GM21737 (cell line): ENCODE results near the gene PHLPP2.
"Not testable (repeated sequence)": the region's sequence is repeated elsewhere in the genome, so short reads cannot be mapped to it uniquely, and the experiment has no call there.

Experiments used
- ATAC-seq: cut with Tn5 transposase; IDR thresholded peaks from one replicate; pipeline ENCODE4 v1.9.1; 2021; ENCODE audit warnings: mild to moderate bottlenecking, moderate library complexity; ENCODE audit not compliant: unreplicated experiment

PHLPP2 gene

DNA sequence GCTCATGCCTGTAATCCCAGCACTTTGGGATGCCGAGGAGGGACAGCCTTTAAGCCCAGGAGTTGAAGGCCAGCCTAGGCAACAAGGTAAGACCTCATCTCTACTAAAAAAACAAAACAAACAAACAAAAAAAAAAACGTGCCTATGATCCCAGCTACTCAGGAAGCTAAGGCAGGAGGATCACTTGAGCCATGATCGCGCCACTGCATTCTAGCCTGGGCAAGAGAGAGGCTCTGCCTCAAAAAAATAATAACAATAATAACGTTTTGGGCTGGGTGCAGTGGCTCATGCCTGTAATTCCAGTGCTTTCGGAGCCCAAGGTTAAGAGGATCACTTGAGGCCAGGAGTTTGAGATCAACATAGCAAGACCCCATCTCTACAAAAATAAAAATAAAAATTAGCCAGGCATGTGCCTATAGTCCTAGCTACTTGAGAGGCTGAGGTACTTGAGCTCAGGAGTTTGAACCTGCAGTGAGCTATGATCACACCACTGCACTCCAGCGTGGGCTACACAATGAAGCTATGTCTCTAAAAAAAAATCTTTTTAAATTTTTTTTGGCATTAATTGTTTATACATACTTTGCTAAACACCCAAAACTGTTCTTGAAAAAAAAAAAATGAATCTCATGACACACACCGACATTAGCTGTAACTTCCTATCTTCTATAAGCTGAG is 3.3 kb downstream of the PHLPP2 start:
- ATAC-seq = no peak

DNA sequence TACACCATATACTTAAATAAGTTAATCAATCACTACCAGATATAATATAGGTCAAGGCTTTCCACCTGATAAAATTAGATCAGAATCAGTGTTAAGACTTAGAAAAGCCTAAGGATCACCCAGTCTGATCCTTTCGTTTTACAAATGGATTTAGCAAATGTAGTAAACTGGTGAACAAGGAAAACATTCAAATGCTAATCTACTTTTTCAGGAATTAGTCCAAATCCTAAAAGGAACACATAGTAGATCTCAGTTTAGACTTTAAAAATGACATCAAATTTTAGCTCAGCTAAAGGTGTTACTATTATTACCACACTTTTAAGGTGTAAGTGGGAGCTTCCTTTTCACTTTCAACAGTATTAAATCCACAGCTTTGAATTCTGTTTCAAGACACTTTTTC is 12.0 kb downstream of the PHLPP2 start:
- ATAC-seq = no peak

DNA sequence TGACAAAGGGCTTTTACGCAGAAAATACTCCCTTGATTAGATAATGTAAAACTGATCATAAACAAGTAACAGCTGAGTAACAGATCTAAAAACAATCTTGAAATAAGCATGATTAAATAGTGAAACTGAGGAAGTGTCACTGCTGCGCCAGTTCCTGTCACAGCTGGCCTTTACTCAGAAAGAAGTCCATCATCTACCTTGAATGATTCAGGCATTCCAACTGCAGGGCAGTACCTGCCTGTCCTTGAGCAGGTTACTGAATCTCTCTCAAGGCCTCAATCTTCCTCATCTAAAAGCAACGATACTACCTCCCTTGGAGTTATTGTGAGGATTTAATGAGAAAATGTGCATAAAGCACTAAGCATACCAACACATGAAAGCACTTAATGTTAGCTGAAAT is 12.7 kb downstream of the PHLPP2 start:
- no peak for ATAC-seq

DNA sequence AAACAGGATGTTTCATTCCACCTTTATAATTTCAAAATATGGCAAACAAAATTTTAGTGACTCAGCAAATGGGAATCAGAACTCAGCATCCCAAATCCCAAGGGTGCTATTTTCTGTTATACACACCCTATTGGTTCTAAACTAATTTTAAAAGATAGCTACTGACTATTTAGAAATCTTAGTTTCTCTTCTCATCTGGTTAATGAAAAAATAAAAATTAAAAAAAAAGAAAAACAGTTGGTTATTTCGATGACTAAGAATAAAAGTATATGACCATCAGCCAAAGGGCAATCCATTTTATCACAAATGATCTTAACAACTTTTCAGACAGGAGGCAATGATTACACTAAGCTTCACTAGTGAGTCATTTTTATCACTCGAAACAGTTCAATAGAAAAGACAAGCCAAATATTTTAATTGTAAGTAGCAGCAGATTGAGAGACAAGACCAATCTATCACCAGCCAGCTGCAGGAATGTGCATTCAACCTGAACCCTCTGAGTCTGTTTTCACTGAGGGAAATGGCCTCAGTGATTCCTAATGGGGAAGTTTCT is 15.2 kb downstream of the PHLPP2 start:
- no peak for ATAC-seq

DNA sequence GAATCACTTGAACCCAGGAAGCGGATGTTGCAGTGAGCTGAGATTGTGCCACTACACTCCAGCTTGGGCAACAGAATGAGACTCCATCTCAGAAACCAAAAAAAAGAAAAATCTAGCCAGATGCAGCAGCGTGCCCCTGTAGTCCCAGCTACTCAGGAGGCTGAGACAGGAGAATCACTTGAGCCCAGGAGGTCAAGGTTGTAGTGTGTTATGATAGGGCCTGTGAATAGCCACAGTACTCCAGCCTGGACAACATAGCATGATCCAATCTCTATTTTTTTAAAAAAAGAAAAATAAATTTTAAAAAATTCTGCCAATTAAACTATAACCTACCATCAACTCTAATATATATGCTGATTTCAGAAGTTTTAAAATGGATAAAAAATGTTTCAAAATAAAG is 15.8 kb downstream of the PHLPP2 start:
- no peak for ATAC-seq

DNA sequence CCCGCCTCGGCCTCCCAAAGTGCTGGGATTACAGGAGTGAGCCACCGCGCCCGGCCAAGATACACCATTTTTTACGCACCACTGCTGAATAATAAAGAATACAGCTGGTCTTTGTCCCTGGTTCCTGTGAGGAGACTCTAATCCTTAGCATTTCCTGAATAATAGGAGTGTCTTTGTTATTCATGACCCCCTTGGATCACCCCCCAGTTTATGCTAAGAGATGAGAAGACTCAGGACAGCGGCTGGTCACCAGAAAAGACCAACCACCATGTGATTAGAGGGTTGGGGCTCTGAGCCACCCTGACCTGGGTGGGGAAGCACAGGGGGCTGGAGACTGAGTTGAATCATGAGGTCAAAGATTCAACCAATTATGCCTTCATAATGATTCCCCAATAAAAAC is 17.3 kb downstream of the PHLPP2 start:
- no peak for ATAC-seq

DNA sequence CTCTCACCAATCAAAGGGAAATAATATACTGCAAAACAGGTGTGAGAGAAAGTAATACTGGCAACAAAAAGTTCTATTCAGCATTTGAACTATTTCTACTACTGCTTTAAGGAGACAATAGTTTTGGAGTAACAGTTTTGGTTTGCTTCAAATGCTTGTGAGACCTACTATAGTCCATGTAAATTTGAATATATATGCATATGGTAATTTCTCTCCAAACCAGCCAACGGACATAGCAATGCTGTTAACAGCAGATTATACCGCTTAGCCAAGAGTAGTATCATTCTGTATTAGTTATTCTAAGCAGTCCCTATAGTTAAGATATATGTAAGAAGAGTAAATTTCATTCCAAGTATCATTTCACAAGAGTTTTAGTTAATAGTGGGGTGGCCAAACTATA is 18.5 kb downstream of the PHLPP2 start:
- ATAC-seq = no peak

DNA sequence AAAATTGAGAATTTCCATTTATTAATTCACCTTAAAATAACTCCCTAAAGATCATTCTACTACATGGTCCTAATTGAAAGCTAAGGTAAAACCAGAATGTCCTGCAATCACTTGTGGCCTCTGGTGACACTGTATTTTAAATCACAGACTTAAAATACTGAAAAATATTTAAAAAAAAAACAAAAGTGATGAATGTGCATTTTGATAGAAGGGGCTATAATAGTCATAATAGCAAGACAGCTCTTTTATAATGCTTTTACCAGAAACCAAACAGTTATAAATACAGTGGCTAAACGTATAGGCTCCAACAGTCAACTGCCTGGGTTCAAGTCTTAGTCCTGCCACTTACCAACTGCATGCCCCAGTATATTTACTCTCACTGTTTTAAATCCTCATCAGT is 21.2 kb downstream of the PHLPP2 start:
- ATAC-seq = no peak

DNA sequence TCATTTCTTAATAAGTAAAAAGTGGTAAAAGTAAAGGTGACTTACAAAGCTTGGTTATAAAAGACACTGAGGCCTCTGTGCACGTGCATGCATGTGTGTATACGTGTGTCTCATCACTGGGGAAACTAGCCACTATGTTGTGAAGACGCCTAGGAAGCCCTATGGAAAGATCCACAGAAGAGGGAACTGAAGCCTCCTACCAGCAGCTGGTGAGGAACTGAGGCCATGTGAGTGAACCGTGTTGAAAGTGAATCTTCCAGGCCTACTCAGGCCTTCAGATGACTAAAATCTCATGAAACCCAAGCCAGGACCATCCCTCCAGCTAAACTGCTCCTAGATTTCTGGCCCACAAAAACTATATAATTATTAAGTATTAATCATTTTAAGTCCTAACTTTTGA is 23.7 kb downstream of the PHLPP2 start:
- no peak for ATAC-seq

DNA sequence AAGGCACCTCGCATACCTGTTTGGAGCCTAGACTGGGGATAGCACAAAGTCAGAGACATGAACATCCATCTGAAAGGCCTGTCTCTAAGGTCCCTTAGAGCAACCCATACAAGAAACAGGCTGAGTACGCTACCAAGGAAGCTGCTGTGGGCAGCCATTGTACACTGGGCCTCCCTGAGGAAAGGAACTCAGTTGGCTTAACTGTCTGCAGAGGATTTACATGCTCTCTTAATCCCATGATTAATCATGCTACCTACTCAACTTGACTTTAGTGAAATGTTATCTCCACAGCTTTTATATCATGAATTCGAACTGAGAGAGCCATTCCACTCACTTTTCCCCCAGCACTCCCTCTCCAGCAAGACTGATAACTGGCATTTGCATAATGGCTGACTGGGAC is 26.0 kb downstream of the PHLPP2 start:
- no peak for ATAC-seq

DNA sequence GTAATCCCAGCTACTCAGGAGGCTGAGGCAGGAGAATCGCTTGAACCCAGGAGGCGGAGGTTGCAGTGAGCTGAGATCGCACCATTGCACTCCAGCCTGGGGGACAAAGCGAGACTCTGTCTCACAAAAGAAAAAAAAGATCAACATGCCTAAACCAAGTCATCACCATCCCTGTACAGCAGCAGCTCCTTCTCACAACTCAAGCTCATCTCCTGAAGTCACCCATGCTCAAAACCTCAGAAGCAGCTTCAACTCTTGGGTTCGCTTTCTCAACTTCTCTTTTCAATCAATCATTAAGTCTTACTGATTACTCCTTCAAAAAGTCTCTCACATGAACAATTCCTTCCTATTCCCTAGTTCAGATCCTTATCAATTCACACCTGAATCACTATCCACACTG is 31.3 kb downstream of the PHLPP2 start:
- no peak for ATAC-seq

DNA sequence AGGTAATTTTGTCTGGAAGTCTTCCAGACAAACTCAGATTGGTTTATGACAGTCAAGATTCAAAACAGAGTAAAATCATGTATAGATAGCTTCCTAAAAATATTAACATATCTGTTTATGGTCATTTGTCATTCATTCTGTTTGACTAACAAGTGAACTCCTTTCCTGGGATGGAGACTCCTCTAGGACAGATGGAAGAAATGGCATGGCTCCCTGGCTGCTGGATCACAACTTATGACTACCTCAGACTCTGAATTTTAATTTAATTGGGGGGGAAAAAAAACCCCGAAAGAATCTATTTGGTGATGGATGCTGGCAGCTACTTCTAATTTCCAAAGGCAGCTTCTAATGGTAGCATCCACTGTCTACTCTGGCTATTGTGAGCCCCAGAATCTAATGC is 34.6 kb downstream of the PHLPP2 start:
- ATAC-seq = no peak

DNA sequence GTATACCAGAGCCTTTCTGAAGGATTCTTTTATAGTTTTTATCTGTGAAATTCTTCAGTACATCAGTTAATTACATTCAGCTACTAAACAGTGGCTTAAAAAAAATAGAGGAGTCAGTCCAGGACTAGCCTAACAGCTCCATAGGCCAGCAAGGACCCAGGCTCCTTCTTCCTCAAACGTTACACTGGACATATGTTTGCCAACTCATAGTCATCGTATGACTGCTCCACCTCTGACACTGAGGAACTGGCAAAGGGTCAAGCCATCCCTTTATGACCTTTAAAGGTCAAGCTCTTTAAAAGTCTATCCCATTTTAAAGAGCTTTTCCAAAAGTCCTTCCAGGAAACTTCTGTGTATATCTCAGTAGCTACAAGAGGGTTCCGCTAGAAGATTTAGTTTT is 36.6 kb downstream of the PHLPP2 start:
- no peak for ATAC-seq

DNA sequence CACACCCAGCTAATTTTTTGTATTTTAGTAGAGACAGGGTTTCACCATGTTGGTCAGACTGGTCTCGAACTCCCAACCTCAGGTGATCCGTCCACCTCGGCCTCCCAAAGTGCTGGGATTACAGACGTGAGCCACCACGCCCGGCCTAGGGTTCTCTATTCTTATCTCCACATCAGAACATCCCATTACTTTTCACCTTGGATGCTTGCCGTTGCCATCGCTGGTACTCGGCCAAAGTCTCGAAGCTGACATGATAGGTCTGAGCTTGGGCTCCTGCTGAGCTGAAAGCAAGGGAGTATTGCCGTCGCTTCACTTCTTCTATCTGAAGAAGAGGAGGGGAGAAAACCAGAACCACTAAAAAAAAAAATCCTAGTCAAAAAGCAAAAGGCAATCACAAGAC is 40.2 kb downstream of the PHLPP2 start:
- not testable (repeated sequence) for ATAC-seq

DNA sequence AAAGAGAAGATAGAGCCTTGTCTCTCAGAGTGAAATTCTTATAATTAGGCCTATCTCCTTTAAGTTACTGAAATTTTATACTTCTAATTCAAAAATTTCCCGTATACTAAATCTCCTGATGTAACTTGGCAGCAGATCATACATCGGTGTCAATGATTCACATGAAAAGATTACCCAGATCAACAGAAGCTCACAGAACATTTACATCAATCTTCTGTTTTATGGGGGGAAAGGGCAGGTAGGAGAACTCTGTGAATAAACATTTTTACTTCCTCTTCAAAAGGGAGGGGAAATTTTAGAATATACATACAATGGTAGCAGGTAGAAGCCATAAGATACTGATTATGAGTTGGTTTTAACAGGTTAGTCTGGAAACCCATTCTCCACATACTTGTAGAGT is 43.1 kb downstream of the PHLPP2 start:
- no peak for ATAC-seq

DNA sequence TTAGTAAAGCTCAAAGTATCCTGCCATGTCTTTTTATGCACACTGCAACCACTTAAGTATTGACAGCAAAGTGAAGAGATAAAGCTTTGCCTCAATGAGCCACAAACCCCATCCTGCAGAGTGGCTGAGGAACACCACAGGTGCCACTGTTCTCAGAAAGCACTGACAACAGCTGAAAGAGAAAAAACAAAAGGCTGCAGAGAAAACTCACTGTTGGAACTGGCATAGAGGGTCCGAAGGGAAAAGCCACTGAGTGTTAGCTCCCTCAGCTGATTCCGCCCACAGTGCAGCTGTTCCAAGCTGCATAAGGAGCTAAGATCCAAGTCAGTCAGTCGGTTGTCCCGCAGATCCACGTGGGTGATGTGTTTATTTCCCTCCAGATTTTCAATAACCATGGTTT is 48.3 kb downstream of the PHLPP2 start:
- no peak for ATAC-seq

DNA sequence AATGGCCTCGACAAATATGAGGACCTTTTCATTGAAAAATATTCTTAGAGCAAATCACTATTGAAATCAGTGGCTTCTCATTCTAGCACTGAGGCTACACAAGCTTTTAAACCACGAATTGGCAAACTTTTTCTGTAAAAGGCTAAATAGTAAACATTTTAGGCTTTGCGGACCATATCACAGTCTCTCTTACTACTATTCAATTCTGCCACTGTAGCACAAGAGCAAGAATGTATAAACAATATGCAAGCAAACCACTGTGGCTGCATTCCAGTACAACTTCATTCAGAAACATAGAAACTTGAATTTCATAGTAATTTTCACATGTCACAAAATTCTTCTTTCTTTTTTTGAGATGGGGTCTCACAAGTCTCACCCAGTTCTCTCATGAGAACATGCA is 49.1 kb downstream of the PHLPP2 start:
- no peak for ATAC-seq

DNA sequence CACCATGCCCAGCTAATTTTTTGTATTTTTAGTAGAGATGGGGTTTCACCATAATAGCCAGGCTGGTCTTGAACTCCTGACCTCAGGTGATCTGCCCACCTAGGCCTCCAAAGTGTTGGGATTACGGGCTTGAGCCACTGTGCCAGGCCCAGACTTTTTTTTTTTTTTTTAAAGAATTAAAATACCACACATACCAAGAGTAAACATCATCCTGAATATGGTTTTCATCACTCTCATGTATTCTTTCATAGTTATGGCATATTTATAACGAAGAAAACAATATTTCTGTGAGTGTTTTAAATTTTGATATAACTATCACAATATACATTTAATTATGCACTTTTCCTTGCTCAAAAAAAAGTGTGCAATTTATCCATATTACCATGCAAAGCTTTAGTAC is 50.3 kb downstream of the PHLPP2 start:
- no peak for ATAC-seq

DNA sequence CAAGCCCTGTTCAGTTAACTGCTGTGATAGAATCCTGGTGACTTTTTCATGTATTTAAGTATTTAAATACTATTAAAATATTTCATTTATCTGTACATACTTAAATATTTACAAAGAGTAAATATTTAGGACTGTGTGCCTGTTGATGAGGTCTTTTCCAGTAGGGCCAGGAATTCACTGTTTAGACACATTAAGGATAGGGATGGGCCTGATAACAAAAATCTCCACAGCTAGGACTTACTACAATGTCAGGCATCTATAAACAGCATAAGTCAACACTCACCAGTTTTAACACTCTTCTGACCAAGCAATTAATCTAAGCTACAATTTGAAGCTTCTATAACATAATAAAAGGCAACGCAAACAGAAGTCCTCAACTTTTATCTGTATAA is 50.9 kb downstream of the PHLPP2 start:
- no peak for ATAC-seq

DNA sequence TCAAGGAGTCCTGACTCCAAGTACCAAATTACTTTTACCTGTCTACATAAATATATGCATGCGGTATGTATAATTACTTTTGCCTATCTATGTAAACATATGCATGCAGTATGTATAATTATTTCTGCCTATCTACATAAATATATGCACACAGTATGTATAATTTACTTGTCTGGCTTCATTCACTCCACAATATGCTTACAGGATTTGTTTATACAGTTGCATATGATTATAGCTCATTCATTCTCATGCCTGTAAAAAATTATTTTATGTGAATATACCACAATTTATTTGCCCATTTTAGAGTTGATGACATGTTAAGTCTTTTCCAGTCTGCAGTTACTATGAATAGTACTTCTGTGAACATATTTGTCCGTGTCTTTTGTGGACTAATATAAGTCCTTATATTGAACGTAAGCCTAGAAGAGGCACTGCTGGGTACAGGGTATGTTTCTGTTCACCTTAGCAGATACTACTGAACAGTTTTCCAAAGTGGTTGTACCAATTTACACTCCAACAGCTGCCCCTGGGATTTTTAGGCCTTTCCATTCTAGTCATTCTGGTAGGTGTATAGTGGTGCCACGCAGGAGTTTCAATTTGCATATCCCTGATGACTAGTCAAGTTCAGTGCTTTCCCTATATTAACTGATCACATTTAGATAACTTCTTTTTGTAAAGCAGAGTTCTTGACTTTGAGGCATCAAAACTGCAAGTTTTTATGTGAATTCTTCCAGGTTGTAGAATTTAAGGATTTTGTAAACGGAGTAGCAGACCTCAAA is 51.5 kb downstream of the PHLPP2 start:
- no peak for ATAC-seq

DNA sequence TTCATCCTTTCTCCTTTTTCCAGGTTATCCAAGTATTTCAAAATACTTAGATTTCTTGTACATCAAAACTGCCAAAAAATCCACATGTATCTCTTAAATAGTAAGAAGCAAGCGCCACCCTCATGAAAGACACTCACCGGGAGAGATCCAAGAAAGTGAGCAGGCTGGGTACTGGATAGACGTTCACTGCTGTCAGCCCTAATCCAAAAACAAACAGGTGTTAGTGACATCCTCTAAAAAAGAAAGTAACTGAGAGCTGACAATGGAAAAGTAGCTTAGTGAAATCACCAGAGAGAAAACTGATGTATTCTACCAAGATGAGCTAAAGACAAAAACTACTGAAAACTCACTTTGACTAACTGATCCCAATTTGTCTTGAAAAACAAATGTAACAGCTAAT is 52.4 kb downstream of the PHLPP2 start:
- no peak for ATAC-seq

DNA sequence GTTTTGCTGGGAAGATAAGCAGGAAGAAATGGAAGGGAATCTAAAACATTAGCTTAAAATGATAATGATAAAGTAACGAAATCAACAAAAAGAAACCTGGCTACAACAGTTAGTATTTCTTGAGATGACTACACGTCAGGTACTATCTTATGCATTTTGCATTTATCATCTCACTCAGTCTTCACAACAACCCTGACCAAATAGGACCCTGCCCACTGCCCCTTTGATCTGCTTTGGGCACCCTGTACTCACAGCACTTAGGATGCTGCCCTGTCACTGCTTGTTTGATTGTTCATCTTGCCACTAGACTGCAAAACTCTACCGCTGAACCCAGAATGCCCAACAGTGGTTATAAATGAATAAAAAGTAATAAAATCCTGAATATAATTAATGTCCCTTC is 53.3 kb downstream of the PHLPP2 start:
- ATAC-seq = no peak

DNA sequence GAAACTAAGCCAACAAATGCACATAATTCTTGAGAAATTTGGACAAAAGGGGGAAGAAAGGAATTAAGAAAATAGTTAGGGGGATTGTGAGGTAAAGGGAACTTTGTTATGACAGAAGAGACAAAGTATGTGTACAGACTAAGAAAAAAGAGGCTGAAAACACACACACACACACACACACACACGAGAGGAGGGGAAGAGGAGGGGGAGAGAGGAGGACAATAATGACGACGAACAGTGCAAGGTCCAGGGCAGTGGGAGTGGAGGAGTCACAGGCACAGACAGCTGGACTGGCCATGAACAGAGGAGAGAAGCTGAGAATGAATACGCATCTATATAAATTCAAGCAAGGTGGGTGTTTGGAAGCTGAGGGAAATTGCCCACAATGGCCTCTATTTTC is 54.0 kb downstream of the PHLPP2 start:
- ATAC-seq = no peak
